Esophagus (tissue), 2 donors: ENCODE data around the gene SMURF2. TPM values are rescaled to one million over a fixed set of nuclear protein-coding genes. Genes with fewer than 3 reads are reported as not detected.

Experiments
- H3K27ac ChIP-seq, 2 donors: one replicate each; pipeline ENCODE4 v1.5.1; 2013; ENCODE audit warnings: low read depth in 2 of 2, mild to moderate bottlenecking in 2 of 2, inconsistent platforms in 1 of 2, low read length in 1 of 2, moderate library complexity in 1 of 2
- H3K27me3 ChIP-seq, 2 donors: one replicate each; pipeline ENCODE4 v1.6.1; 2013; ENCODE audit warnings: low read length in 2 of 2, control low read depth in 1 of 2, mild to moderate bottlenecking in 1 of 2; ENCODE audit not compliant: insufficient read depth in 2 of 2, control insufficient read depth in 1 of 2
- H3K36me3 ChIP-seq, 2 donors: one replicate each; pipeline ENCODE4 v1.6.1; 2013; ENCODE audit warnings: low read length in 1 of 2; ENCODE audit not compliant: control insufficient read depth in 2 of 2, insufficient read depth in 2 of 2
- H3K4me1 ChIP-seq, 2 donors: one replicate each; pipeline ENCODE4 v1.6.1; 2013; ENCODE audit warnings: low read length in 1 of 2; ENCODE audit not compliant: control insufficient read depth in 2 of 2, insufficient read depth in 2 of 2
- H3K4me3 ChIP-seq, 2 donors: one replicate each; pipeline ENCODE4 v1.5.1; 2013; ENCODE audit warnings: low read length in 2 of 2, mild to moderate bottlenecking in 2 of 2, low read depth in 1 of 2, moderate library complexity in 1 of 2
- H3K9me3 ChIP-seq, 2 donors: one replicate each; pipeline ENCODE4 v1.6.1; 2013; ENCODE audit warnings: mild to moderate bottlenecking in 2 of 2, low read depth in 1 of 2, low read length in 1 of 2, moderate library complexity in 1 of 2; ENCODE audit not compliant: control insufficient read depth in 2 of 2, insufficient read depth in 1 of 2
- WGBS, 2 donors: extraction: QIAGEN DNeasy Blood & Tissue Kit; methylation state at CpG; one replicate each; pipeline ENCODE4 v1.1.7; 2013; 5-methylcytosine and 5-hydroxymethylcytosine counted together
- polyA plus RNA-seq, 2 donors: library from polyadenylated mRNA; stranded (reverse); fragments of 200-250 nt; gene quantifications; one replicate each; pipeline ENCODE4 v1.2.3, GENCODE V29; 2013
- donor health status: healthy with polysubstance abuse.
- donor health status: Bipolar disorder and iron deficiency.

The SMURF2 gene
- polyA plus RNA-seq, 2 donors, result 3.1 TPM

DNA sequence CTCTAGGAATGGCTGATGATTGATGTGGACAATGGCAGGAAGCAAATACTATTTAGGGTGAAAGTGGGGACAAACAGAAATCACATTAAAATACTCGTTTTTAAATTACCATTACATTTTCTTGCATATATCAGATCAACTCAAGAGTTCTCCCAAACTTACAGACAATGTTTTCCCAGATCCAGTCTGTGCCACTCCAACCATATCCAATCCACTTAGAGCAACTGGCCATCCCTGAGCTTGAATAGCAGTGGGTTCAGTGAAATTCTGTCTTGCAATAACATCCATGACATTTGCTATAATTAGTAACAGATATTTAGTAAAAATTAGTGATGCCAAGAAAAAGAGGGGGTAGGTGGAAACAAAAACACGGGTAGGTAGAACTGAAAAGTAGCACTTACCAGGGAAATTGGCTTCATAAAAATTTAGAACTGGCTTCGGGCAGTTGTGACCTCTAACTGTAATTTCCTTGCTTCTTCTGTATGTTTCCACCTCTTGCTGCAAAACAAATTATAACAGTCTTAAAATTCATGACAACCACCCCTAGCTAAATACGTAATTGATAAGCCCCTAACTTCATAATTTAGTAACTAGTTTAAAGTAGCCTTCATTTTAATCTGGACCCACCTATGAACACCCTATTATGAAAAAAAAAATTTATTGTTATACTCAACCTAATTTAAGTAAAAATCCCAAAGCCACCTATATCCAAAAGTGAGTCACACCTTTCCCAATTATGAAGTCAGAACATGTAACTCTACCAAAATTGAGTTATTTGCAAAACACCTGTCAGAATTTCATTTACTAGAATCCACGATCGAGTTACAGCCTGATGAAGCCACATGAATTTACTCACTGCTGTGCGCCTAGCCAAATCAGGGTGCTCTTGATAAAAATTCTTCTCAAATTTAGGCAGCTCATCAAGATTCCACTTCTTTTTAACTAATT, 158.0 kb downstream of the SMURF2 start:
- H3K27ac ChIP-seq, result peak overlapping the region; percentile 40 to 99
- H3K36me3 ChIP-seq, result peaks cover 16 to 22% of the 10 kb centered on the region in 2 donors
- no peaks in the 10 kb centered on the region for H3K4me1 ChIP-seq
- H3K4me3 ChIP-seq, result peak overlapping the region; percentile 87 to 97
- no peaks in the 10 kb centered on the region for H3K9me3 ChIP-seq
- H3K27me3 ChIP-seq, result no peaks in the 10 kb centered on the region
- WGBS, 2 donors, result 14 to 17% methylated on average over 7 of the region's 7 CpGs

DNA sequence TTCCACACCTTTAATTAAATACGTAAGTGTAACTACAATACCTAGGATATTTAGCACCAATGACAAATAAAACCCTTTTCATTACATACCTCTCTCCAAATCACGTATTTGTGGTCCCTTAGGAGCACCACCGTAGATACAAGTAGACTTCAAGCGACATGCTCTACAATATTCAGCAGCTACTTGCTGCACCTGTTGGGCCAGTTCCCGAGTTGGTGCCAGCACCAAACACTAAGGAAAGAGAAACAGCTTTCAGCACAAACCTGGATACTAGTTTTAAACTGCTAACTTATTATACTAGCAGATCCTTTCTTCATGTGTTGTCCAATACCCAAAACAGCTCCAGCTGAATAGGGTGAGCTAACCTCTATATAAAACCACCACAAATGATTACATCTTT, 158.8 kb downstream of the SMURF2 start:
- no peak overlapping the region for H3K27ac ChIP-seq
- peaks cover 16 to 25% of the 10 kb centered on the region in 2 donors for H3K36me3 ChIP-seq
- no peaks in the 10 kb centered on the region for H3K4me1 ChIP-seq
- no peaks in the 10 kb centered on the region for H3K27me3 ChIP-seq
- no peaks in the 10 kb centered on the region for H3K9me3 ChIP-seq
- H3K4me3 ChIP-seq, result peak overlapping the region in 1 of 2 donors; percentile 97
- 52 to 61% methylated on average over 5 of the region's 5 CpGs for WGBS, 2 donors

DNA sequence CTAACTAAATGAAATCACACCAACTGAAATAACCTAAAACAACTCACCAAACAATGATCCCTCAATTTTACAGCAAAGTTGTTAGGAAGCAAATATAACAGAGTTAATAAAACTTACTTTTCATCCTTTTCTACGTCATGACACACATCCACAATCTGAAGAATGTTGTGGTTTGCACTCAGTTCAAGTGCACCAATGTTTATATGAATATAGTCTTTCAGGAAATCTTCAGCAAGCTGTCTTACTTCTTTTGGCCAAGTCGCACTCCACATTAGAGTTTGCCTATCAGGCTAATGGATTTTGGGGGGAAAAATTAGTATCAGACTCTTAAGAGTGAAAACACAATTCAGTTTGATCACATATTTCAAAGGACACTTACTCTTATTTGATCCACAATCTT, 159.3 kb downstream of the SMURF2 start:
- H3K27ac ChIP-seq, result no peak overlapping the region
- H3K27me3 ChIP-seq, result no peaks in the 10 kb centered on the region
- peak overlapping the region in 1 of 2 donors; percentile 97 for H3K4me3 ChIP-seq
- no peaks in the 10 kb centered on the region for H3K4me1 ChIP-seq
- 75 to 80% methylated on average over 2 of the region's 2 CpGs for WGBS, 2 donors
- peaks cover 16 to 25% of the 10 kb centered on the region in 2 donors for H3K36me3 ChIP-seq
- H3K9me3 ChIP-seq, result no peaks in the 10 kb centered on the region

DNA sequence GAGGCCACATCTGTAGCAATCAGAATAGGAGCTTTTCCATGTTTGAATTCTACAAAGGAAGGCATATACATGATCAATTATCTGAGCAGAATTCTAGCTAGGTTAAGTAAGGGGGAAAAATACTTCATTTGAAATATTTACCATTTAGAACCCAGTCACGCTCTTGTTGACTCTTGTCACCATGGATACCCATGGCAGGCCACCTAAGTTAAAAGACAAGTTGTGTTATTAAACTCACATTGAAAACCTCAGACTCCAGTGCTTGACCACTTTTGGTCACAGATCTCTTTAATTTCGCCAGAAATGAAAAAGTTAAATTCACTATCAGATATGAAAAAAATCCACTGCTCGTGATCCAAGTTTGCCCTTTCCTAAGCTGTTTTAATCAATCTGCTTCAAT, 160.1 kb downstream of the SMURF2 start:
- H3K4me3 ChIP-seq, result no peak overlapping the region
- H3K27ac ChIP-seq, result no peak overlapping the region
- H3K27me3 ChIP-seq, result no peaks in the 10 kb centered on the region
- H3K36me3 ChIP-seq, result peaks cover 16 to 25% of the 10 kb centered on the region in 2 donors
- H3K4me1 ChIP-seq, result peaks cover 0 to 2% of the 10 kb centered on the region in 2 donors
- 63 to 70% methylated on average over 3 of the region's 3 CpGs for WGBS, 2 donors
- no peaks in the 10 kb centered on the region for H3K9me3 ChIP-seq

DNA sequence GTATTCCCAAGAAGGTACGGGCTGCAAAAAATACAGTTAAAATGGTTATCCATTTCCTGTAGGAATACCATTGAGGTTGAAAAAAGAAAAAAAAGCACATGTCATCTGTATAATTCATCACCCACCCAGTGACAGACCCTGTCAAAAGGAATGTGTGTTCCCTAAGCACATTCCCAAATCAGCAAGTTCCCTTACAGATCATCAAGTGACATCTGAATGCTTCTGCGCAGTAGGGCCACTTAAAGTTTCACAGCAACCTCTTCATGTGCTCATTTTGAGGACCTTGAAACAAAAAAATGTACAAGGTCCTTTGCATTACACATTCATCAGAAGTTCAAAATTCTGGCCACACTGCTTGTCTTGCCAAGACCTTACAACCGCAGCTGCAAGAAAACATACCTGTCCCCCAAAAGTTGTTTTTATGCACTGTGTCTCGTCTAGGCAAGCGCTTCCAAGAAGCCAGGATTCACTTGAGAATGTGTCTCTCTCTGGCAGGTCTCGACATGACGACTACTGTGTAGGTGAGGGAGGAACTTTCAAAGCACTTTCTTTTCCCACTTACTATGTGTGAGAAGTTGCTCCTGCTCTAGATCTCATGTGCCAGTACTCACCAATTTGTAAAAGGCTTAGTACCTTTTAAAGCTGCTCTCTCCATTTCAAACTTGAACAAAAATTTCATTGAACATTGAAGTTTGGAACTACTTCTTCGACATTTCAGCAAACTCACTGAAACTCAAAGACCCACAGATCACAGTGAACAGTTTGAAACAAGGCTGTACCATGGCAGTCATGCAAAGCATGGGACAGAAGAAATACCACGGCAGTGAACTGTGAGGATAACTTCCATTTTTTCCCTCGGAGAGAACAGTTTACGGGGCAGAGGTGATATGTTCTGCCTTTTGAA, 161.0 kb downstream of the SMURF2 start:
- Histone ChIP-seq H3K27me3 (no peaks in the 10 kb centered on the region), H3K4me3 (no peak overlapping the region), H3K27ac (peak overlapping the region in 1 of 2 donors; percentile 17), H3K36me3 (peaks cover 16 to 25% of the 10 kb centered on the region in 2 donors), H3K9me3 (no peaks in the 10 kb centered on the region), H3K4me1 (peaks cover 0 to 2% of the 10 kb centered on the region in 2 donors)
- 57 to 64% methylated on average over 11 of the region's 11 CpGs for WGBS, 2 donors

DNA sequence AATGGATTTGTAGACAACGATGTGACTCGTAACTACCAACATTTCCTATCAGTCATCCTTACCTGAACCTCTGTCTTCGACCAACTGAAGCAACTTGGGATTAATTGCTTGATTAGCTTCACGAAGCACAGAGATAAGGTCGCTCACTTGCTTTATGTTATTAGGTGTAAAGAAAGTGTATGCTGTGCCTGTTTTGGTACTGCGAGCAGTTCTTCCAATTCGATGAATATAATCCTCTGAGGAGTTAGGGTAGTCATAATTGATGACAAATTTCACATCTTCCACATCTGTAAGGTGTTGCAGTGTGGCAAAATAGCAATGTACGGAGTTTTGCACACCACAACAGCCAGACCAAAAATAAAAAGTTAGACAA, 161.6 kb downstream of the SMURF2 start:
- no peak overlapping the region for H3K4me3 ChIP-seq
- 88% methylated on average over 8 of the region's 8 CpGs for WGBS, 2 donors
- peaks cover 0 to 2% of the 10 kb centered on the region in 2 donors for H3K4me1 ChIP-seq
- no peaks in the 10 kb centered on the region for H3K9me3 ChIP-seq
- H3K27me3 ChIP-seq, result no peaks in the 10 kb centered on the region
- peak overlapping the region in 1 of 2 donors; percentile 4 for H3K27ac ChIP-seq
- peaks cover 16 to 25% of the 10 kb centered on the region in 2 donors for H3K36me3 ChIP-seq

DNA sequence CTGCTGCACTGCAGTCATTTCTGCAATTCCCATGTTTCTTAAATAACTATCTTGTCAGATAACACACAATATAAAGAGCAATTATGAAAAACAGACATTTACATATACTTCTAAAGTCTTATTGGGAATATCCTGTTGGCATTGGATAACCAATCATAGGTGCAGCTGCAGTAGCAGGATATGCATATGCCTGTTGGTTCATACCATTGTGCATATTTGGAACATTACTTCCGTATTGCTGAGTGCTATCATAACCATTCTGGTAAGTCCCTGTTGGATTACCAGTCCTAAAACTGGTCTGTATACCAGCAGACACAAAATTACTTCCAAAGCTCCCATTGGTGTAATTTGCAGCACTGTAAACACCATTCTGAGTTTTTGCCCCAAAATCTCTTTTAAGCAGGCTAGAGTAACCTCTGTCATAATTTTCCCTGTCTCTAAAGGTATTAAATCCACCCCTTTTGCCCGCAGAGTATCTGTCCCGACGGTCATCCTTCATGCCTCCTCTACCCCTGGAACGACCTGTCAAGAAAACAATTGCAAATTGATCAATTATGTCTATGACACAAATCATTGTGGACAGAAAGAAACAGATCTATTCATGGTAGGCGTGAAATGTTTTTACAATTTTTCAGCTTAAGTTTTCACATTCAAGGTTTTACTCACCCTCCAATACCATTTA, 162.2 kb downstream of the SMURF2 start:
- H3K36me3 ChIP-seq, result peaks cover 16 to 25% of the 10 kb centered on the region in 2 donors
- no peak overlapping the region for H3K4me3 ChIP-seq
- 78 to 82% methylated on average over 6 of the region's 6 CpGs for WGBS, 2 donors
- H3K27me3 ChIP-seq, result no peaks in the 10 kb centered on the region
- H3K27ac ChIP-seq, result no peak overlapping the region
- peaks cover 0 to 2% of the 10 kb centered on the region in 2 donors for H3K4me1 ChIP-seq
- H3K9me3 ChIP-seq, result no peaks in the 10 kb centered on the region

DNA sequence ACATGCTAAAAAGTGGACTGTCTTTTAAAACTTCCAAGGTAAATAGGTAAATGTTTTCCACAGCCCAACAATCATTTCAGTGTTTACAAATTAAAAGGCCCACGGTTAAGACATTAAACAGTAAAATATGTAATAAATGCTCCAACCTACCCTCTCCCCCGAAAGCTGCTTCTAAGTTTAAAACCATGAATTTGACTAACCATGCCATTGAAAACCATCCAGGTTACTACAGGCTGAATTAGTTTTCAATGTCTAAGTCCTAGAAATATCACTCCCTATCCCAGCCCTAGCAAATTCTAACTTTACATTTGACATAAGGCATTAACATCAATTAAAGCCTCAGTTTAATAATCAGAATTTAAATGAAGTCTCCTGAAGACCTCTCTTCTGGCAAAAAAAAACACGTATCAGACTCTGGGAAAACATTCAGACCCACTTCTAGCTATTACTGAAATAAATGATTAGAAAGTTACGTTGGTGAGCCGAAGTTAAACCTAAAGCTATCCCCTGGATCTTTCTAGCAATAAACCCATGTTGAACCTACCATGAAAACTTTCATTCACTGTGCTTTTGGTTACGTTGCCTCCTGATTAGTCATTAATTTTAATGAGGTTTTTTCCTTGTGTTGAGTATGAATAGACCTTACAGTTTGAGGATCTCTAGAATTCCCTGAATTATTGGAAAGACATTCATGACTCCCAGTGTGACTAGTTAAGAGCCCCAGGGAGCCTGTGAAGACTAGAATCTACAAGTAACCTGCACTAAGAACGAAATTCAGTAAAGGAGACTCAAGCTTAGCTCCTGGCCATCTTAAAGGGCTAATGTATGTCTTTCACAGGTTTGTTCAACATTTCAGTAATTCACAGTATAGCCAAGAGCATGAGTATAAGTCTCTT, 163.6 kb downstream of the SMURF2 start:
- WGBS, 2 donors, result 56 to 62% methylated on average over 7 of the region's 7 CpGs

More for the DNA sequence above, 163.6 kb downstream of the SMURF2 start:
- Histone ChIP-seq H3K4me3 (no peak overlapping the region), H3K27me3 (no peaks in the 10 kb centered on the region), H3K4me1 (peaks cover 0 to 2% of the 10 kb centered on the region in 2 donors), H3K36me3 (peaks cover 16 to 25% of the 10 kb centered on the region in 2 donors), H3K27ac (no peak overlapping the region), H3K9me3 (no peaks in the 10 kb centered on the region)
